Effector memory CD4-positive, alpha-beta T cell (primary cell): ENCODE results near the gene ALPK3.

Experiments
- DNase-seq, 3 donors: peaks; one replicate each; pipeline ENCODE4 v3.0.0-alpha.2; 2020
- H3K27ac ChIP-seq: 2 replicates; pipeline ENCODE4 v1.7.0; 2013; ENCODE audit warnings: mild to moderate bottlenecking, low read length, moderate library complexity; ENCODE audit not compliant: insufficient read depth, poor library complexity, severe bottlenecking
- H3K27me3 ChIP-seq: replicated peaks from 2 replicates; pipeline ENCODE4 v1.7.0; 2013; ENCODE audit warnings: mild to moderate bottlenecking, low read length; ENCODE audit not compliant: insufficient read depth, control insufficient read depth, poor library complexity, severe bottlenecking
- H3K36me3 ChIP-seq: 2 replicates; pipeline ENCODE4 v1.7.0; 2013; ENCODE audit warnings: mild to moderate bottlenecking, low read length, moderate library complexity; ENCODE audit not compliant: control insufficient read depth, insufficient read depth
- H3K4me1 ChIP-seq: 2 replicates; pipeline ENCODE4 v1.7.0; 2013; ENCODE audit warnings: low read length, mild to moderate bottlenecking; ENCODE audit not compliant: control insufficient read depth, insufficient read depth, poor library complexity, severe bottlenecking
- H3K4me3 ChIP-seq: 2 replicates; pipeline ENCODE4 v1.7.0; 2013; ENCODE audit warnings: low read length, low read depth, mild to moderate bottlenecking; ENCODE audit not compliant: insufficient read depth, poor library complexity, severe bottlenecking
- H3K9me3 ChIP-seq: 2 replicates; pipeline ENCODE4 v1.7.0; 2013; ENCODE audit warnings: mild to moderate bottlenecking, low read length, moderate library complexity; ENCODE audit not compliant: control insufficient read depth

Gene ALPK3

DNA sequence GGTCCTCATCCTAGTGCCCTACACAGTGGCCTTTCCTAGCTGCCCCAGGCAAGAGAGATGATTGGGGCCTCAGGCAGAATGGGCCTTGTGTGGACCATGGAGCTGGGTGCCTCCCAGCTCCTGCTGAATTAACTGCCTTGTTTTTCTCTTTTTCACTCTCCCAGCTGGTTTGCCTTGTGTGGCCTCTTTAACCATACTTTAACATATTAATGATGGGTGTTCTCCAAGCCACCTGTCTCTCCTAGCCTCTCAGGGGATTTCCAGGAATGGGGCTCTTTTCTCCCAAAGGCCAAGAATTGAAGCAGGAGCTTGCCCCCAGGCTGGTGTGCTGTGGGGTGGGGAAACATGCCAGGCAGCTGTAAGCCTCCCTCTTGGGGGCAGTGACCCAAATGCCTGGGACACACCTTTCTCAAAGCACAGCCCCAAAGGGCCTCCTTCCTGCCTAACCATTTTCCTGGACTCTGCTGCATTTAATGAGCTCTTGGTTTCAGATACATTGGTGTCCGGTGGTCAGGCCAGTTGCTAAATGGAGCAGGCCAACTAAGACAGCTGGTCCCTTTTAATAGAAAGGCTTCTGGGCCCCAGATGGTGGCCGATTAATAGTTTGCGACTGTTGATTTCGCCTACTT lies 5.6 kb downstream of the ALPK3 start:
- H3K4me1 ChIP-seq = peaks cover 6% of the 10 kb centered on the region
- H3K9me3 ChIP-seq = no peaks in the 10 kb centered on the region
- H3K27ac ChIP-seq = no peak overlapping the region
- H3K27me3 ChIP-seq = no peaks in the 10 kb centered on the region
- no peak for DNase-seq
- H3K4me3 ChIP-seq = no peak overlapping the region
- H3K36me3 ChIP-seq = no peaks in the 10 kb centered on the region

GRCh38 chr15:84823282-84823878 lies 6.2 kb downstream of the ALPK3 start:
- no peaks in the 10 kb centered on the region for H3K9me3 ChIP-seq
- no peak overlapping the region for H3K4me3 ChIP-seq
- DNase-seq = no peak
- H3K36me3 ChIP-seq = no peaks in the 10 kb centered on the region
- no peak overlapping the region for H3K27ac ChIP-seq
- no peaks in the 10 kb centered on the region for H3K4me1 ChIP-seq
- H3K27me3 ChIP-seq = no peaks in the 10 kb centered on the region

GRCh38 chr15:84824260-84825007 lies 7.3 kb downstream of the ALPK3 start:
- Histone ChIP-seq H3K4me3 (no peak overlapping the region), H3K27ac (no peak overlapping the region), H3K9me3 (no peaks in the 10 kb centered on the region), H3K36me3 (no peaks in the 10 kb centered on the region), H3K4me1 (no peaks in the 10 kb centered on the region), H3K27me3 (no peaks in the 10 kb centered on the region)
- no peak for DNase-seq

DNA sequence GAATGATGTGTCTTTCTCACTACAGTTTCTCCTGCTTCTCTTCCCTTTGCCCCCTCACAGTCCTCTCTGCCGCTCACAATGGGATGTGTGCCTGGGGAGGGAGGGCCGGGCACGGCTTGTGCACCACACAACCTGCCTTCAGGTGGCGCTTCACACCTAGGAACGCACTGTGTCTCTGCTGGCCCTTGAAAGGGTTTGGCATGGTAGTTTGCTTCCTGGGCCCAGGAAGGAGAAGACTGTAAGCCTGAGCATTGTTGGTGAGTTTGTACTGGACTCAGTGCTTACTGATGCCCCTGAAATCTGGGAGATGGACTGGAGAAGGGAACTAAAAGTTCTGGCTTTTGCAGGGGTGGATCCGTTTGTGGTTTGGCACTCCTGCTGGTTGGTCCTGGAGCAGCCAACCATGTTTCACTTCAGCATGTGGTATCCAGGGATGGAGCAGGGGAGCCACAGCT lies 9.2 kb downstream of the ALPK3 start:
- Histone ChIP-seq H3K4me1 (no peaks in the 10 kb centered on the region), H3K4me3 (no peak overlapping the region), H3K27me3 (no peaks in the 10 kb centered on the region), H3K9me3 (no peaks in the 10 kb centered on the region), H3K36me3 (no peaks in the 10 kb centered on the region), H3K27ac (no peak overlapping the region)
- DNase-seq = no peak

- Histone ChIP-seq H3K9me3 (no peaks in the 10 kb centered on the region), H3K4me3 (no peak overlapping the region), H3K4me1 (no peaks in the 10 kb centered on the region), H3K27ac (no peak overlapping the region), H3K27me3 (no peaks in the 10 kb centered on the region), H3K36me3 (no peaks in the 10 kb centered on the region)
- DNase-seq = no peak
These were observed 10.1 kb downstream of the ALPK3 start for GRCh38 chr15:84827246-84827645.

DNA sequence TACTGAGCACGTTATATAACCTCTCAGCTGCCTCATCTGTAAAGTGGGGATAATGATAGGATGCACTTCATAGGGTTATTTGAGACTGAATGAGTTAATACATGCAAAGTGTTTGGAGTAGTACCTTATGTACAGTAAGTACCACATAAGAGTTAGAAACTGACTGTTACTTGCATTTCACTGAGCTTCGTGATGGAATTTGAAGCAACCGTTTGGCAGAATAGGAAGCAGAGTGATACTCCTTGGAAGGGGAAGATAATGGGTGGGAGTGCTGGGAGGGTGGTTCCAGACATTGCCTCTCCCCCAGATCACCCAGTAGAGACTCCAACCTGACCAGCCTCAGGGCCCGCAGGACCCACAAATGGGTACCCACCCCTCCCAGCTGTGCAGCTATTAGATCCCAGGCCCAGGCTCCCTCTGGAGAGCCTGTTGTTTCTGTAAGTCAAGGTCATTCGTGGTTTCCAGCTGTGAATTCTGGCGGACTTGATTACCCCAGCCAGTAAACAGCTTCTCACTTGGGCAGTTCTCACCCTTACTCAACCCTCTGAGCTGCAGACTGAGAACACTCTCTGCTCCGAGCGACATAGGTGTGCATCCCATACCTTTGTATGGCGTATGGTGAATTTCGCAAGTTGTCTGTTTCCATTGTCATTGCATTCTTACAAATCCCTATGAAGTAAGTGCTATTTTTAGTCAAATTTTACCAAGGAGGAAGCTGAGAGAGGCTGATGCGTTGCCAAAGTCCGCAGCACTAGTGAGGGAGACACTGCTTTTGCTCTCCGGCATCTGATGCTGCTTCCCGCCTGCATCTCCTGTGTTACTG lies 11.1 kb downstream of the ALPK3 start:
- Histone ChIP-seq H3K36me3 (no peaks in the 10 kb centered on the region), H3K4me3 (no peak overlapping the region), H3K27me3 (no peaks in the 10 kb centered on the region), H3K27ac (no peak overlapping the region), H3K9me3 (no peaks in the 10 kb centered on the region), H3K4me1 (no peaks in the 10 kb centered on the region)
- DNase-seq = no peak

DNA sequence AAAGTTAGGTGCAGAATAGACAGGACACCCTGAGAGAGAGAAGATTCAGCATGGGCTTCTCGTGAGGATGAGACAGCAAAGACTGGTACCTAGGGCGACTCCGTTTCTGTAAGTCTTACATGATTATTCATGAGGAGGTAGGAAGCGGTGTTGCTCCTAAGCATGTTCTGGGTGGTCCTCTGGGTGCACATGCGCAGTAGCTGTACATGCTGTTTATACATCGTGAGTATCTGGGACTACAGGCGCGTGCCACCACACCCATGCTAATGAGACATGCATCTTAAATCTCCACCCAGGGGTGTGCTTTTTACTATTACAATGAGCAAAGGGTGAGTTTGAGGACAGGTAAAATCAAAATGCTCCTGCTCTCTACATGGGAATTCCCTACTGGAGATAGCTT lies 12.3 kb downstream of the ALPK3 start:
- H3K27ac ChIP-seq = no peak overlapping the region
- DNase-seq = no peak
- H3K4me1 ChIP-seq = no peaks in the 10 kb centered on the region
- no peaks in the 10 kb centered on the region for H3K36me3 ChIP-seq
- H3K9me3 ChIP-seq = no peaks in the 10 kb centered on the region
- H3K27me3 ChIP-seq = no peaks in the 10 kb centered on the region
- no peak overlapping the region for H3K4me3 ChIP-seq

GRCh38 chr15:84830036-84830435 lies 12.9 kb downstream of the ALPK3 start:
- no peak overlapping the region for H3K4me3 ChIP-seq
- H3K4me1 ChIP-seq = no peaks in the 10 kb centered on the region
- DNase-seq = no peak
- no peak overlapping the region for H3K27ac ChIP-seq
- H3K36me3 ChIP-seq = no peaks in the 10 kb centered on the region
- no peaks in the 10 kb centered on the region for H3K9me3 ChIP-seq
- no peaks in the 10 kb centered on the region for H3K27me3 ChIP-seq

- no peaks in the 10 kb centered on the region for H3K4me1 ChIP-seq
- H3K36me3 ChIP-seq = no peaks in the 10 kb centered on the region
- no peak for DNase-seq
- H3K27ac ChIP-seq = no peak overlapping the region
- H3K4me3 ChIP-seq = no peak overlapping the region
- no peaks in the 10 kb centered on the region for H3K9me3 ChIP-seq
- H3K27me3 ChIP-seq = no peaks in the 10 kb centered on the region
These were observed 13.9 kb downstream of the ALPK3 start for GRCh38 chr15:84831028-84831427.
